ENCODE data around the gene EPHA8.

Gene EPHA8

DNA sequence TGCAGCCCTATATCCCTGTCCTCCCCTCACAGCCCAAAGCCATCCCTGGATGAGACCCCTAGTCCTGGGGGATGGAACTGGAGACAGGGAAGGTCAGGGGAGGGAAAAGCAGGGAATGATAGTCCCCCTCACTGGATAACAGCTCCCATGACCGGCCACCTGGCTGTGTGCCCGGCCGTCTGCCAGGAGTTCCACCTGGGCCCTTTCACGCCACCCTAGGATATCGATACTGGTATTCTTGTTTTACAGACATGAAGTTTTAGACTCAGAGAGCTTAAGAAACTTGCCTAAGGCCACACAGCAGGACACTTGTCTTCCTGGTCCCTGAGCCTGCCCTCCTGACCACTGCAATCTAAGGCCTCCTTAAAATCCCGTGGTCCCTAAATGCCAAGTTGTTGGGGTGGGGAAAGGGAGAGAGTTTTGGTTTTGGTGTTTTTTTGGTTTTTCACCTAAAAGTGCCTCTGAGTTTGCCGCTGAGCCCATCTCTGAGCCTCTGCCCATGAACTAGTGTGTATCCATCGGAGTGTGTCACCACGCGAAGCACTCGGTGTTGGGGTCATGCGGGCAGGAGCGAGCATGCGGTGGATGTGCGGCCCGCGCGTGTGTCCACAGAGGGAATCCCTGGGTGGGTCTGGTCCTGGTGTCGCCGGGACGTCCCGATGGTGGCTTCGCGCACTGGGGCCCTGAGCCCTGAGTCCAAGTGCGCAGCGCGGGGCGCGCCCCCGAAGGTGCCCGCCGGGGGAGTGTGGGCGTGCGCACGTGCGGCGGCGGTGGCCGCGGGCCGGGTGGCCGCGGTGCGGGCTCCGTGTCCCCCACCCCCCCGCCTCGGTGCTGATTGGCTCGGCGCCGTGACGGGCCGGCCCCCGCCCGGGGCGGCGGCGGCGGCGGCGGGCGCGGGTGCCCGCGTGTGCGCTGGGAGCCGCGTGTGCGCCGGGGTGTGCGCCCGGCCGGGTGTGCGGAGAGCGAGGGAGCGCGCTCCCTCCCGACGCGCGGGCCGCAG, at the start of gene EPHA8:
Gene EPHA8 (plus strand): TSS at position 906 of the 1,000 bp plus-strand sequence. CDS start 147 bp downstream, outside the sequence.
- DNase-seq (ENCODE audit: low read depth in 2 of 2) = no peak

DNA sequence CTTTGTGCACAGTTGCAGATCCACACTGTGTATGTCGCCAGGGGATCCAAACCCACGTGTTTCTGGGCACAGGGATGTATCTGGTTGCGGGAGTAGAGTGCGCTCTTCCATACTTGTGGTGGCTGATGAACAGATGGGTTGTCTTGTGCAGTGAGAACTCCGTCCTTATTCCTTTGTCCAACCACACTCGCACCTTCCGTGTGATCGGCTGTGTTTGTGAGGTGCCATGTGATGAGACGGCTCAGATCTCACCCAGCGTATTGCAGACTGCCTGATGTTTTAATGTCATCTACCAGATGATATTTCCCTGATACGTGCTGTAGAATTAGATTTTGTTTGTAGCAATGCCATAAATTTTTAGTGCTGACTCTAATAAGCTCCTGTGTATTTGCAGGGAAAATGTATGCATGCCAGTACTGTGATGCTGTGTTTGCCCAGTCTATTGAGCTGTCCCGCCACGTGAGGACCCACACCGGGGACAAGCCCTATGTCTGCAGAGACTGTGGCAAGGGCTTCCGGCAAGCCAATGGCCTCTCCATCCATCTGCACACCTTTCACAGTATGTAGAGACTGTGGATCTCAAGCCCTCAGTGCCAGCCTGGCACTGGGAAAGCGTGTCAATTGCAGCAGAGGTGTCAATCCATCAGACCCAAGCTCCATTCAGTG, 46.2 kb upstream of the EPHA8 start:
- DNase-seq (ENCODE audit: low read depth in 2 of 2) = no peak

GRCh38 chr1:22517956-22518355, 45.3 kb upstream of the EPHA8 start:
- DNase-seq (ENCODE audit: low read depth in 2 of 2) = no peak

- DNase-seq (ENCODE audit: low read depth in 2 of 2) = no peak
Measured at GRCh38 chr1:22518379-22518778, 44.9 kb upstream of the EPHA8 start.

GRCh38 chr1:22520871-22521270, 42.4 kb upstream of the EPHA8 start:
- no peak for DNase-seq (ENCODE audit: low read depth in 2 of 2)

GRCh38 chr1:22521692-22522091, 41.6 kb upstream of the EPHA8 start:
- no peak for DNase-seq (ENCODE audit: low read depth in 2 of 2)

DNA sequence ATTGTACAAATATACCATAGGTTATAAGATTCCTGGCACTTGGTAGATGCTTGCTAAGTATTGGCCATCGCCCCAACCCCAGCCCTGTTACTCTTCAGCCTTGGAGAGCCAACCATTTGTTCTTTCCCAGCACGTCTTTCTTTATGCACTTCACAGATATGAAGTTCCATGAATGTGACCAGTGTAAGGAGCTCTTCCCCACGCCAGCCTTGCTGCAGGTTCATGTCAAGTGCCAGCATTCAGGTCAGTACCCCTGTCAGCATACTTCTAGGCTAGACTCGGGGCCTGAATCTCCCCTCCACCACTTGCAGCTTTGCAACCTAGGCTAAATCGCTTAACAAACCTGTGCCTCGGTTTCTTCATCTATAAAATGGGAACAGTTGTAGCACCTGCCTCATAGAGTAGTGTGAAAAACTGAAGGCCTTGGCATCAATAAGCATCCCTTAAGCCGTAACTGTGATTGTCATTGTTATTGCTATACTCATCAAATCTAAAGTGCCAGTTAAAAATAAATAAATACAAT, 41.0 kb upstream of the EPHA8 start:
- DNase-seq (ENCODE audit: low read depth in 2 of 2) = no peak

DNA sequence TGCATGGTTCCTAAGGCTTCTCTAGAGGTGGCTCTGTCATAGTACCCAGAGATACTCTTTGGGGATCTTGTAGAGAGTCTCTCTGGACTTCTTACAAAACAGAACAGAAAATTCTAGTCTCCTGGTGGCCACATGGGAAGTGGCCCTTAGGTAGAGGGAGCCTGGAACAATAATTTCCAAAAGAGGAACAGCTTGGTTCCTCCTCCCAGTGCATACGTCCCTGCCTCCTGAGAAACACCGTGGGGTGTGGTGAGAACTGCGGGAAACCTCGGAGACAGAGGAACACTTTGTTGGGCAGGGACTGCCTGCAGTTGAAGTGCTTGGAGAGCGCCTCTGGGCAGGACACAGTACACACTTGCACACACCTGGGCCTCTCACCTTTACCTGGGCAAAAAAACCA, 38.8 kb upstream of the EPHA8 start:
- no peak for DNase-seq (ENCODE audit: low read depth in 2 of 2)

GRCh38 chr1:22525211-22525610, 38.1 kb upstream of the EPHA8 start:
- DNase-seq (ENCODE audit: low read depth in 2 of 2) = no peak

DNA sequence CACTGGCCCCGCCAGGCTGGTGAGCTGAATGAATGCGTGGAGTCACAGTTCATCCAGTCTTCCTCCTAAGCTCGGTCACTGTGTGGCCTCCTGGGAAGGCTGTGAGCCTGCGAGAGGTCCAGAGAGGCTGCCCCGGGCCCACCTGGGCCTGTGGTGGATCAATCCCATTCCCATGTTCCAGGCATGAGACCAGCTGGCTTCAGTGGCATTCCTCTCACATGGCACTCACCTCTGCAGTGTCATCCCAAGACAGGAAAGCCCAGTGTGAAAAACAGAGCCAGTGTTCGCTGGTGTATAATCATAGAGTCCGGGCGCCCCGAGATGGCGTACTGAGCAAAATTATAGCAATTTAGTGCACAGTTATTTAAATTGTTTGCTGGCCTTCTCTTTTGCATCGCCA, 37.6 kb upstream of the EPHA8 start:
- no peak for DNase-seq (ENCODE audit: low read depth in 2 of 2)

DNA sequence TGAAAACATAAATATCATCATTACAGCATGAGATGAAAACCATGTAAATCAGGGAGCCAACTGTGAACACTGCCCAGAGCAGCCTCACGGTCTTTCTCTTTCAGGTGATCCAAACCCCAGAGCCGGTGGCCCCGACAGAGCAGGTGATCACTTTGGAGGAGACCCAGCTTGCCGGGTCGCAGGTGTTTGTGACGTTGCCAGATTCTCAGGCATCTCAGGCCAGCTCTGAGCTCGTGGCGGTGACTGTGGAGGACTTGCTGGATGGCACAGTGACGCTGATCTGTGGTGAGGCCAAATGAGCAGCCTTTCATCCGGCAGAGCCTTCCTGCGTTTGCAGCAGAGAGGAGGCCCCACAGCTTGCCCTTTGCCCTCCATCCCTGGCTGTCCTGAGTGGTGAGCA, 37.2 kb upstream of the EPHA8 start:
- DNase-seq (ENCODE audit: low read depth in 2 of 2) = no peak

GRCh38 chr1:22526677-22527076, 36.6 kb upstream of the EPHA8 start:
- no peak for DNase-seq (ENCODE audit: low read depth in 2 of 2)

GRCh38 chr1:22527122-22527521, 36.2 kb upstream of the EPHA8 start:
- DNase-seq (ENCODE audit: low read depth in 2 of 2) = no peak

GRCh38 chr1:22527555-22528296, 35.6 kb upstream of the EPHA8 start:
- DNase-seq (ENCODE audit: low read depth in 2 of 2) = no peak

DNA sequence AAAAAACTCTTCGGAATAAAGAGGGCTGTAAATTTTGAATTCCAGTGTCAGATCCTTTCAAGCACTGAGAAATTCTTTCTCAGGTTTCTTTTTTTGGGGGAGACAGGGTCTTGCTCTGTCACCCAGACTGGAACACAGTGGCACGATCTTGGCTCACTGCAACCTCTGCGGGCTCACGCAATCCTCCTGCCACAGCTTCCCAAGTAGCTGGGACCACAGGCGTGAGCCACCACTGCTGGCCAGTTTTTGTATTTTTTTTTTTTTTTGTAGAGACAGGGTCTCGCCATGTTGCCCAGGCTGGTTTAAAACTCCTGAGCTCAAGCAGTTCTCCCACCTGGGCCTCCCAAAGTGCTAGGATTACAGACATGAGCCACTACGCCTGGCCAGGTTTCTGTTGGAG, 34.8 kb upstream of the EPHA8 start:
- DNase-seq (ENCODE audit: low read depth in 2 of 2) = no peak

DNA sequence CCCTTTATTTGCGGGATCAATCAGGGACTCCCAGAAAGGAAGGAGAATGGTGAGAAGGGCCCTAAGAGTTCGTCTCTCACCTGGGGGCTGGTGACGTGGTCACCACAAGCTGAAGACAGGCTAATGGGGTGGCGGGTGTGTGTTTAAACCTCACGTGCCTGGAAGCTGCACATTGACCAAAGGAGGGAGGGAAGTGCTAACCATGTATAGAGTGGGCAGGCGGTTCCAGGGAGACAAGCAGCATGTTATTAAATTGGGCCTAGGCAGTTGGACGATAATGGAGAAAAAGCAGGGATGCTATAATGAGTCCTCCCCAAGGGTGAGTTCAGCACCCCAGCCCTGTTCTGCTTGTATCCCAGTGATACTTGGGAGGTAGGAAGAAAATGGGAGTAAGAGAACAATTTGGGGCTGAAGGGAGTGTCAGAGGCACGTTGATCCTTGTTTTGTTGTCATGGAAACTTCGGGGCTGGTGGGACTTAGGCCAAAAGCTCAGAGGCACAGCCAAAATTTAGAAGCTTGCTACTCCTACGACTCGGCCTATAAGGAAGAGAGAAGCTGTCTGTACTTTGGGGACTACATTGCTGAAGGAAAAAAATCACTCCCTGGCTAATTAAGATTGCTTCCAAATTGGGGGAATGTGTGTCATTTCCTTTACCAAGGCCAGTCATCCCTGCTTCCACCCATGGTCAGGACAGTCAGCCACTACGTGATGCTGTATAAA, 33.2 kb upstream of the EPHA8 start:
- no peak for DNase-seq (ENCODE audit: low read depth in 2 of 2)

DNA sequence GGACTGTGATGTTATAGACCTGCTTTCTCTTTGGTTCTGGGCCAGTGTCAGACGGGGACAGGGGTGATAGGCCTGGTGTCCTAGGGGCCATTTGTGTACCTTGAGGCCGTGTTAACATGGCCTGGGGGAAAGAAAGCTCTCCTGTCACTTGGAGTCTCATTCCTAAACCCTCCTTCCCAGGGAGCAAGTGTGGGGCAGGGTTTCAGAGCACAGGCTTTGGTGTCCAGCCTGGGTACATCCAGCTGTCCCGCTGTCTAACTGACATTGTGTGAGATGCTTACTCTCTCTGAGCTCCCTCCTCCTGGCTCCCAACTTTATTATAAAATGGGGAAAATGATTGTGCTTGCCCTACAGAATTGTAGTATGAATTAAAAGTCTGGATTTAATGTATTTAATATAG, 32.6 kb upstream of the EPHA8 start:
- DNase-seq (ENCODE audit: low read depth in 2 of 2) = no peak

- DNase-seq (ENCODE audit: low read depth in 2 of 2) = no peak
Measured at GRCh38 chr1:22531251-22531650, 32.0 kb upstream of the EPHA8 start.

- no peak for DNase-seq (ENCODE audit: low read depth in 2 of 2)
Measured at GRCh38 chr1:22533244-22533895, 29.9 kb upstream of the EPHA8 start.

DNA sequence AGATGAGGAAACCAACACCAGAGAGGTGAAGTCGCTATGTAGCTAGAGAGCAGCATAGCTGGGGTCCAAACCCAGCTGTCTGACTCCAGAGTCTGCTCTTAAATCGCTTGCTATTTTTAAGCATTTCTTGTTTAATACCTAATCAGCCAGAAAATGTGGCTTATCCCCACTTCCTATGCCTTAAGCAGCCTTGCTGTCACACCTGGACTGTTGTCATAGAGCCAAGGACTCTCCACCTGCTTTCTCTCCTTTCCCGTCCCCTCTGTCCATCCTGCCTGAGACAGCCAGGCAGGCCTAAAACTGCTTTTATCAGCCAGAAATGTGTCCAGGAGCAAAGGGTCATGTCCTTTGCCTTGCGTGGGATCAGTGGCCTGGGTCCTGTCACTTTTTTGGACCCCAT, 28.3 kb upstream of the EPHA8 start:
- no peak for DNase-seq (ENCODE audit: low read depth in 2 of 2)

DNA sequence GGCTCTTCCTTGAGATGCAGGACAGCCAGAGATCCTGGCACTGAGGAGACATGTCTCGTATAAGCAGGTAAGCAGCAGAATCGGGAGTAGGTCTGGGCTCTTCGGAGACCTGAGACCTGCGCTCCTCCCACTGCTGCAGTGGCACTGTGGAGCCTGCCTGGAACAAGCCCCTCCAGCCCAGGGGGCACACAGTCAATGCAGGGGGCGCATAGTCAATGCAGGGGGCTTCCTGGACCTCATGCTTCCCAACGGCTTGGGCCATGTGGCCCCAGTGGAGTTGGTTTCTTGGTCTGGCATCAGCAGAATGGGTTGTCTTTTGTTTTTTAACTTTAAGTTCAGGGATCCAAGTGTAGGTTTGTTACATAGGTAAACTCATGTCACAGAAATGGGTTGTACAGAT, 27.9 kb upstream of the EPHA8 start:
- no peak for DNase-seq (ENCODE audit: low read depth in 2 of 2)
